Mononuclear cell (primary cell): ENCODE data around the gene APLP2. TPM values are rescaled to one million over a fixed set of nuclear protein-coding genes. Genes with fewer than 3 reads are reported as not detected.

Experiments
- H3K27me3 ChIP-seq: 2 replicates; pipeline ENCODE4 v1.6.0; 2011; ENCODE audit warnings: low read length, control low read depth; ENCODE audit not compliant: insufficient read depth
- H3K4me1 ChIP-seq: 2 replicates; pipeline ENCODE4 v1.5.1; 2011; ENCODE audit warnings: mild to moderate bottlenecking, low read length, control low read depth; ENCODE audit not compliant: insufficient read depth
- H3K4me3 ChIP-seq: 2 replicates; pipeline ENCODE4 v1.5.1; 2011; ENCODE audit warnings: mild to moderate bottlenecking, low read length, moderate library complexity
- H3K9me3 ChIP-seq: 2 replicates; pipeline ENCODE4 v1.5.1; 2011; ENCODE audit warnings: low read depth, mild to moderate bottlenecking, control low read depth, low read length
- total RNA-seq: library from RNA; depleted of rRNA; stranded (reverse); fragments of >200 nt; gene quantifications from one replicate; pipeline ENCODE4 v1.2.3, GENCODE V29; 2012

Gene APLP2
- total RNA-seq, 1 donor = 316 TPM

- no peak overlapping the region for H3K4me3 ChIP-seq
- H3K4me1 ChIP-seq = peaks cover 16% of the 10 kb centered on the region
- no peaks in the 10 kb centered on the region for H3K27me3 ChIP-seq
- H3K9me3 ChIP-seq = no peaks in the 10 kb centered on the region
These were observed 42.6 kb downstream of the APLP2 start for GRCh38 chr11:130112071-130112830.

- Histone ChIP-seq H3K27me3 (no peaks in the 10 kb centered on the region), H3K4me3 (no peak overlapping the region), H3K4me1 (peaks cover 34% of the 10 kb centered on the region), H3K9me3 (no peaks in the 10 kb centered on the region)
These were observed 44.6 kb downstream of the APLP2 start for GRCh38 chr11:130114281-130114680.

DNA sequence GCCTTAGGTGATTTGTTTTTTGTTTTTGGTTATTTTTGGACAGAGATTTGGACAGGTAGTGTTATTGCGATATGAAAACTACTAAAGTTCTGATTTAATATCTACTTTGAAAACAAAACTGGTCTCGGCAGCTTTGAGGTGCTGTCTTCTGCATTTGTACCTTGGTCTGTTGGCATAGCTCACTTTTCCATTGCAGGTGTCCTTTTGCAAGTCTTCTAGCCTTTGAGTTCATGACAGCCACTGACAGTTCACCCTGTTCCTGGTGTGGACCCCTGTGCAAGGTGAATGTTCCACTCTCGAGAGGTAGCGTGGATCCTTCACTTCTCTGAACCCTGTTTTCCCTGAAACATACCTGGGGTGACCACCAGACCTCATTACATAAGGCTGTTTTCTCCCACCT, 45.0 kb downstream of the APLP2 start:
- H3K4me1 ChIP-seq = peaks cover 33% of the 10 kb centered on the region
- H3K4me3 ChIP-seq = no peak overlapping the region
- no peaks in the 10 kb centered on the region for H3K27me3 ChIP-seq
- H3K9me3 ChIP-seq = no peaks in the 10 kb centered on the region

GRCh38 chr11:130115218-130115617, 45.5 kb downstream of the APLP2 start:
- H3K4me3 ChIP-seq = no peak overlapping the region
- no peaks in the 10 kb centered on the region for H3K27me3 ChIP-seq
- H3K4me1 ChIP-seq = peaks cover 33% of the 10 kb centered on the region
- H3K9me3 ChIP-seq = no peaks in the 10 kb centered on the region

DNA sequence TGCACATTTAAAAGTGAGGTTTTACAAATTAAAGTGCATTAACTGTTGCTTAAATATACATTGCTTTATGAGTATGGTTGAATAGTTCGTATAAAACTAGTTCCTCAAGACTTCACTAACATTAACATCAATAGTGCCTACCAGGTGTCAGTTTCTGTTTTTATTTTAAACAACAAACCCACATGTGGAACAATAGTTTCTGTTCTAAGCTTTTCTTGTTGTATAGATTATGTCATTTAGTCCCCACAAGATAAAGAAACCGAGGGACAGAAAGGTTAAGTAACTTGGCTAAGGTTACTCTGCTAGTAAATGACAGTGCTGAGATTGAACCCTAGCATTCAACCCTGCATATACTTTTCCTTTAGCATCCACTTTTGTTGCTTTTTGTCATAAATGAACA, 48.5 kb downstream of the APLP2 start:
- peaks cover 62% of the 10 kb centered on the region for H3K4me1 ChIP-seq
- H3K27me3 ChIP-seq = no peaks in the 10 kb centered on the region
- H3K9me3 ChIP-seq = no peaks in the 10 kb centered on the region
- no peak overlapping the region for H3K4me3 ChIP-seq

- H3K4me1 ChIP-seq = peaks cover 68% of the 10 kb centered on the region
- H3K4me3 ChIP-seq = no peak overlapping the region
- H3K27me3 ChIP-seq = no peaks in the 10 kb centered on the region
- H3K9me3 ChIP-seq = no peaks in the 10 kb centered on the region
These were observed 49.1 kb downstream of the APLP2 start for GRCh38 chr11:130118636-130119387.

DNA sequence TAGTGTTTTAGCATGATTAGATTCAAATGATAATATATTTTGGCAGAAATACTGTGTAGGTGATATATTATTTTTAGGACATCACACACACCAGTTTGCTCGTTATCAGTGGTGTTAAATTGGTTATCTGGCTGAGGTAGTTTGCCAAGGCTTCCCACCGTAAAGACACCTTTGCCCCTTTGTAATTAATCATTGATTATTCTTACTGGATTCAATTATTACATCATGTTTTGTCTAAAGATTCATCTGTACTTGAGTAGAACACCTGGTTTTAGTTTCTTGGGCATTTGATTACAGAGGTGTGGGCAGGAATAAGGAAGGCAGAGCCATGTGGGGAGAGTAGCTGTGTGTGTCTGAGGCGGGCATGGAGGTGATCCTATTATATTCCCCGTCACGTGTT, 50.4 kb downstream of the APLP2 start:
- Histone ChIP-seq H3K4me1 (peaks cover 81% of the 10 kb centered on the region), H3K4me3 (no peak overlapping the region), H3K27me3 (no peaks in the 10 kb centered on the region), H3K9me3 (no peaks in the 10 kb centered on the region)

- peaks cover 93% of the 10 kb centered on the region for H3K4me1 ChIP-seq
- H3K4me3 ChIP-seq = no peak overlapping the region
- no peaks in the 10 kb centered on the region for H3K27me3 ChIP-seq
- no peaks in the 10 kb centered on the region for H3K9me3 ChIP-seq
These were observed 51.8 kb downstream of the APLP2 start for GRCh38 chr11:130121445-130121978.

DNA sequence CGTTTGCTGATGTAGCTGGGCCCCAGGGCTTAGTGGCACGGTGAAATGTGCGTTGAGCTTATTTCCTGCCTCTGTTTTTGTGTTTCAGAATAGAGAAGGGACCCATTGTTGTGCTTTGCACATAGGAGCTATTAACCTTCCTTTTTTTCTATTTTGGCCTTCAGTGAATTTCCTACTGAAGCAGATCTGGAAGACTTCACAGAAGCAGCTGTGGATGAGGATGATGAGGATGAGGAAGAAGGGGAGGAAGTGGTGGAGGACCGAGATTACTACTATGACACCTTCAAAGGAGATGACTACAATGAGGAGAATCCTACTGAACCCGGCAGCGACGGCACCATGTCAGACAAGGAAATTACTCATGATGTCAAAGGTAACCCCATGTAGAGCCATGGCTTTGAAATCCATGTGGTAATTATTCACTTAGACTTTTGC, 52.5 kb downstream of the APLP2 start:
- Histone ChIP-seq H3K4me1 (peaks cover 92% of the 10 kb centered on the region), H3K4me3 (no peak overlapping the region), H3K9me3 (no peaks in the 10 kb centered on the region), H3K27me3 (no peaks in the 10 kb centered on the region)

DNA sequence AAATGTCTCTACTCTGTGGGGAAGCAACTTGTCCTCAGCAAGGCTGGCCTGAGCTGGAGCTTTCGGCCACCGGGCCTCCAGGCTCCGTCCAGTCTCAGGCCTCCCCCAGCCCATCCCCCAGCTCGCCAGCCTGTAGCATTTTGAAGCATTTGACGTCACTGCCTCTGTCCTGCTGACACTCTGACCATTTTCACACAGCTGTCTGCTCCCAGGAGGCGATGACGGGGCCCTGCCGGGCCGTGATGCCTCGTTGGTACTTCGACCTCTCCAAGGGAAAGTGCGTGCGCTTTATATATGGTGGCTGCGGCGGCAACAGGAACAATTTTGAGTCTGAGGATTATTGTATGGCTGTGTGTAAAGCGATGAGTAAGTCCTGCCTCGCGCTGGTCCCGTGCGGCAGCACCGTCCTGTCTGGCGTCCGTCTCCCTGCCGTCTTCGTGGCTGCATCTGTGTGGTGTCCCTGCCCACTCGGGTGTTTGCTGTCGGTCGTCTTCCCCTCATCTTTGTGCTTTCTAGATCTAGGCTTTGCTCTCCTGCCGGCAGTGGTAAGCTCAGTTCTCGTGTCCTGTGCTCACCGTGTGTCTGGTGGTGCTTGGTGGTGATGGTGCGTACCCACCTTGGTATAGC, 53.8 kb downstream of the APLP2 start:
- Histone ChIP-seq H3K4me3 (no peak overlapping the region), H3K27me3 (no peaks in the 10 kb centered on the region), H3K9me3 (no peaks in the 10 kb centered on the region), H3K4me1 (peaks cover 87% of the 10 kb centered on the region)

GRCh38 chr11:130124096-130124495, 54.4 kb downstream of the APLP2 start:
- H3K9me3 ChIP-seq = no peaks in the 10 kb centered on the region
- peaks cover 81% of the 10 kb centered on the region for H3K4me1 ChIP-seq
- H3K4me3 ChIP-seq = no peak overlapping the region
- H3K27me3 ChIP-seq = no peaks in the 10 kb centered on the region

- H3K27me3 ChIP-seq = no peaks in the 10 kb centered on the region
- H3K4me3 ChIP-seq = no peak overlapping the region
- H3K4me1 ChIP-seq = peaks cover 71% of the 10 kb centered on the region
- no peaks in the 10 kb centered on the region for H3K9me3 ChIP-seq
These were observed 55.9 kb downstream of the APLP2 start for GRCh38 chr11:130125638-130126037.

- Histone ChIP-seq H3K27me3 (no peaks in the 10 kb centered on the region), H3K9me3 (no peaks in the 10 kb centered on the region), H3K4me3 (no peak overlapping the region), H3K4me1 (peaks cover 62% of the 10 kb centered on the region)
These were observed 56.8 kb downstream of the APLP2 start for GRCh38 chr11:130126516-130126915.

DNA sequence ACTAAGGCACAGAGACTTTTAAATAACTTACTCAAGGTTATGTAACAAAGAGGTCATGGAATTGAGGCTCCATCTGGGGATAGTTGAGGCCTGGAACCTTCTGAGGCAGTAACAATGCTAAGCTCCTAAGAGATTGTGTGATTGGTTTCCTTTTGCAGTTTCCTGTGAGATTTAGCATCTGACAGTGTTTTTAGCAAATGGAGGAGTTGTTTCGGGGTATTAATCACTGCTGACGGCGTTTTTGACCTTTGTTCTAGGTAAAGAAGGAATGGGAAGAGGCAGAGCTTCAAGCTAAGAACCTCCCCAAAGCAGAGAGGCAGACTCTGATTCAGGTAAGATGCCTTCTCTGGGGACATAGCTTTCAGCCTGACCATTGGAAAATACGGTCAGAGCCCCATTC, 57.8 kb downstream of the APLP2 start:
- Histone ChIP-seq H3K27me3 (no peaks in the 10 kb centered on the region), H3K9me3 (no peaks in the 10 kb centered on the region), H3K4me3 (no peak overlapping the region), H3K4me1 (peaks cover 52% of the 10 kb centered on the region)

- Histone ChIP-seq H3K4me3 (no peak overlapping the region), H3K4me1 (peaks cover 41% of the 10 kb centered on the region), H3K9me3 (no peaks in the 10 kb centered on the region), H3K27me3 (no peaks in the 10 kb centered on the region)
These were observed 58.9 kb downstream of the APLP2 start for GRCh38 chr11:130128626-130129025.
